Kidney (tissue), 14 donors: ENCODE data around the gene IL1RAPL2. TPM values are rescaled to one million over a fixed set of nuclear protein-coding genes. Genes with fewer than 3 reads are reported as not detected.

Experiments used
- DNase-seq, 5 donors: peaks; one replicate each; pipeline ENCODE4 v3.0.0-alpha.2; 2013 to 2020
- FAIRE-seq: peaks from 2 replicates; lab custom pipeline; 2012; peaks lifted over from hg19 to GRCh38; lab: Jason Lieb, UNC
- H3K27ac ChIP-seq, 2 donors: one replicate each; pipeline ENCODE4 v1.7.0; 2013; ENCODE audit warnings: low read depth in 2 of 2, low read length in 2 of 2, inconsistent platforms in 1 of 2
- H3K27me3 ChIP-seq: one replicate; pipeline ENCODE4 v1.7.1; 2013; ENCODE audit warnings: low read length, inconsistent platforms; ENCODE audit not compliant: control insufficient read depth, insufficient read depth
- H3K36me3 ChIP-seq, 3 donors: one replicate each; pipeline versions ENCODE4 v1.7.0 to v1.7.1; 2013; ENCODE audit warnings: low read length in 3 of 3, control low read depth in 1 of 3, inconsistent platforms in 1 of 3; ENCODE audit not compliant: insufficient read depth in 3 of 3, control insufficient read depth in 2 of 3
- H3K4me1 ChIP-seq, 3 donors: one replicate each; pipeline versions ENCODE4 v1.7.0 to v1.7.1; 2013; ENCODE audit warnings: low read length in 3 of 3, inconsistent platforms in 1 of 3, low read depth in 1 of 3; ENCODE audit not compliant: control insufficient read depth in 2 of 3, insufficient read depth in 2 of 3
- H3K4me3 ChIP-seq, 3 donors: one replicate each; pipeline versions ENCODE4 v1.7.0 to v1.8.1; 2013; ENCODE audit warnings: low read length in 3 of 3, control low read depth in 1 of 3, inconsistent platforms in 1 of 3
- H3K9ac ChIP-seq, 3 donors: one replicate each; pipeline versions ENCODE4 v1.7.0 to v1.7.1; 2013; ENCODE audit warnings: low read length in 3 of 3, control low read depth in 1 of 3, inconsistent platforms in 1 of 3
- H3K9me3 ChIP-seq, 3 donors: one replicate each; pipeline versions ENCODE4 v1.7.0 to v1.7.1; 2013; ENCODE audit warnings: low read length in 3 of 3, control low read depth in 1 of 3, inconsistent platforms in 1 of 3; ENCODE audit not compliant: control insufficient read depth in 2 of 3, insufficient read depth in 1 of 3
- intact Hi-C: fragments of 100-400 bp; cut with DNase I; formaldehyde crosslinking; loops from one replicate; pipeline ENCODE4 v1.11.1; 2022
- polyA plus RNA-seq: library from polyadenylated mRNA; stranded (reverse); fragments of 350-450 nt; fragmentation: Illumina TruSeq; extraction: RNeasy Lipid Tissue Mini Kit (QIAGEN cat#74804); gene quantifications from one replicate; pipeline ENCODE4 v1.2.3, GENCODE V29; 2014; ENCODE audit warnings: low read depth, low replicate concordance; ENCODE audit not compliant: insufficient read depth
- total RNA-seq: library from RNA; stranded (reverse); fragmentation: NEBNext Ultra II Directional; extraction: Animal tissue kit (Norgen Biotek cat#: 25700); gene quantifications from one replicate; pipeline ENCODE4 v1.2.1, GENCODE V29; 2021
- TF ChIP-seq, protein P1 (sequence below): IDR thresholded peaks from 3 replicates; pipeline ENCODE4 v1.5.1; 2012; ENCODE audit warnings: mild to moderate bottlenecking, moderate library complexity, borderline replicate concordance; ENCODE audit not compliant: insufficient read depth; ENCODE audit errors: extremely low read depth
- donor health status: control.
- donor health status: control.
- donor health status: control.
- donor health status: control.
- donor health status: control.
- donor health status: DM: yes; HTN: yes; CAD: no.
- donor health status: Normal renal cell carcinoma (clear cell type).

Gene IL1RAPL2
- total and polyA plus RNA-seq, 2 donors from 2014 or later = 0.13 to 0.25 TPM

GRCh38 chrX:104712515-104712914, 146.5 kb downstream of the IL1RAPL2 start:
- FAIRE-seq = peak; percentile 60
- no peaks in the 10 kb centered on the region for H3K36me3 ChIP-seq
- peak in 1 of 5 donors; percentile 39 for DNase-seq

DNA sequence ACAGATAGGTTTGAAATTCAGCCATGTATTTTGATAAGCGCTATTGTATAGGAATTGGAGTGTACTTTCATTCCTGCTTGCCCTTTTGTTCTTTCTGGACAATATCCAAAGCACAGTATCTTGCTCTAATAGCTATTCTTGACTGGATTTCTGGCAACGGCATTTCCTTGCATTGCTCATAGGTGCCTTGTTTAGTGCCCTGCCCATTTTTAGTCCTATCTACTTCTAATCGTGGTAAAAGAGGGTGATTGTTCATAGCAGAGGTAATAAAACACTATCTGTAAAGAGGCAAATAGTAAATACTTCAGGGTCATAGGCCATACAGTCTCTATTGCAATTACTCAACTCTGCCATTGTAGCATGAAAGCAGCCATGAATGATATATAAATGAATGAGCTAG, 155.9 kb downstream of the IL1RAPL2 start:
- no peak overlapping the region for H3K9ac ChIP-seq
- no peaks in the 10 kb centered on the region for H3K36me3 ChIP-seq
- H3K27me3 ChIP-seq = no peaks in the 10 kb centered on the region
- intact Hi-C loops = no loop called here
- FAIRE-seq (no peak), DNase-seq (no peak)
- no peak overlapping the region for H3K4me3 ChIP-seq
- no peaks in the 10 kb centered on the region for H3K4me1 ChIP-seq
- no peaks in the 10 kb centered on the region for H3K9me3 ChIP-seq
- no peak overlapping the region for H3K27ac ChIP-seq
- TF ChIP-seq, protein P1, sequence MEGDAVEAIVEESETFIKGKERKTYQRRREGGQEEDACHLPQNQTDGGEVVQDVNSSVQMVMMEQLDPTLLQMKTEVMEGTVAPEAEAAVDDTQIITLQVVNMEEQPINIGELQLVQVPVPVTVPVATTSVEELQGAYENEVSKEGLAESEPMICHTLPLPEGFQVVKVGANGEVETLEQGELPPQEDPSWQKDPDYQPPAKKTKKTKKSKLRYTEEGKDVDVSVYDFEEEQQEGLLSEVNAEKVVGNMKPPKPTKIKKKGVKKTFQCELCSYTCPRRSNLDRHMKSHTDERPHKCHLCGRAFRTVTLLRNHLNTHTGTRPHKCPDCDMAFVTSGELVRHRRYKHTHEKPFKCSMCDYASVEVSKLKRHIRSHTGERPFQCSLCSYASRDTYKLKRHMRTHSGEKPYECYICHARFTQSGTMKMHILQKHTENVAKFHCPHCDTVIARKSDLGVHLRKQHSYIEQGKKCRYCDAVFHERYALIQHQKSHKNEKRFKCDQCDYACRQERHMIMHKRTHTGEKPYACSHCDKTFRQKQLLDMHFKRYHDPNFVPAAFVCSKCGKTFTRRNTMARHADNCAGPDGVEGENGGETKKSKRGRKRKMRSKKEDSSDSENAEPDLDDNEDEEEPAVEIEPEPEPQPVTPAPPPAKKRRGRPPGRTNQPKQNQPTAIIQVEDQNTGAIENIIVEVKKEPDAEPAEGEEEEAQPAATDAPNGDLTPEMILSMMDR = no peak

More at GRCh38 chrX:104712515-104712914, 146.5 kb downstream of the IL1RAPL2 start:
- Histone ChIP-seq H3K9me3 (no peaks in the 10 kb centered on the region), H3K9ac (no peak overlapping the region), H3K4me3 (no peak overlapping the region), H3K27ac (no peak overlapping the region), H3K27me3 (peaks cover 3% of the 10 kb centered on the region), H3K4me1 (no peaks in the 10 kb centered on the region)
- intact Hi-C loops = no loop called here
- TF ChIP-seq, protein P1 = peak; percentile 9

- Histone ChIP-seq H3K9ac (no peak overlapping the region), H3K9me3 (no peaks in the 10 kb centered on the region), H3K36me3 (no peaks in the 10 kb centered on the region), H3K27me3 (no peaks in the 10 kb centered on the region), H3K4me3 (no peak overlapping the region), H3K4me1 (no peaks in the 10 kb centered on the region), H3K27ac (no peak overlapping the region)
- no peak for FAIRE-seq
- DNase-seq = no peak
- TF ChIP-seq, protein P1 = no peak
- intact Hi-C loops = no loop called here
Observed at GRCh38 chrX:104728456-104728855, 162.5 kb downstream of the IL1RAPL2 start.

- H3K36me3 ChIP-seq = no peaks in the 10 kb centered on the region
- H3K9ac ChIP-seq = no peak overlapping the region
- peaks cover 3% of the 10 kb centered on the region for H3K27me3 ChIP-seq
- FAIRE-seq (no peak), DNase-seq (no peak)
- intact Hi-C loops = no loop called here
- peaks cover 0 to 2% (median 0%) of the 10 kb centered on the region in 3 donors for H3K4me1 ChIP-seq
- H3K27ac ChIP-seq = no peak overlapping the region
- H3K9me3 ChIP-seq = no peaks in the 10 kb centered on the region
- H3K4me3 ChIP-seq = no peak overlapping the region
- TF ChIP-seq, protein P1 = no peak
Observed at GRCh38 chrX:104742355-104742754, 176.4 kb downstream of the IL1RAPL2 start.
